ENCODE measurements around the gene GPR4.
A peak's percentile ranks its signal among the peaks of the same experiment; 100 is the strongest.

- TF ChIP-seq CTCF (IDR thresholded peaks at IDR 0.05; ENCODE audit: low read length) (peak; percentile 96), EZH2 (IDR thresholded peaks at IDR 0.05; ENCODE audit: borderline replicate concordance, low read length) (no peak)
Observed at GRCh38 chr19:45569619-45570421, 32.2 kb downstream of the GPR4 start.

Data from OCI-LY1 (cell line).